B cell (primary cell): ENCODE measurements around the gene ETV3L.

Experiments used
- CTCF ChIP-seq: fragments of 200-600 bp; IDR thresholded peaks from one replicate; pipeline ENCODE4 v1.8.0; 2022; ENCODE audit warnings: antibody characterized with exemption, mild to moderate bottlenecking
- EZH2 ChIP-seq: IDR thresholded peaks from 2 replicates; pipeline ENCODE4 v1.6.1; 2012; ENCODE audit warnings: borderline replicate concordance, low read depth, mild to moderate bottlenecking, moderate library complexity, low read length; ENCODE audit not compliant: insufficient read depth, poor library complexity, severe bottlenecking

GRCh38 chr1:157147906-157148700, 48.5 kb upstream of the ETV3L start:
- TF ChIP-seq CTCF: no peak
- no peak for TF ChIP-seq EZH2
